HG03520 (cell line): Measurements from ENCODE around the gene NDUFA6.
"Not testable (repeated sequence)": the region's sequence is repeated elsewhere in the genome, so short reads cannot be mapped to it uniquely, and the experiment has no call there.

Experiments
- ATAC-seq: cut with Tn5 transposase; IDR thresholded peaks from one replicate; pipeline ENCODE4 v1.9.1; 2021; ENCODE audit warnings: mild to moderate bottlenecking, moderate library complexity; ENCODE audit not compliant: unreplicated experiment

The NDUFA6 gene

DNA sequence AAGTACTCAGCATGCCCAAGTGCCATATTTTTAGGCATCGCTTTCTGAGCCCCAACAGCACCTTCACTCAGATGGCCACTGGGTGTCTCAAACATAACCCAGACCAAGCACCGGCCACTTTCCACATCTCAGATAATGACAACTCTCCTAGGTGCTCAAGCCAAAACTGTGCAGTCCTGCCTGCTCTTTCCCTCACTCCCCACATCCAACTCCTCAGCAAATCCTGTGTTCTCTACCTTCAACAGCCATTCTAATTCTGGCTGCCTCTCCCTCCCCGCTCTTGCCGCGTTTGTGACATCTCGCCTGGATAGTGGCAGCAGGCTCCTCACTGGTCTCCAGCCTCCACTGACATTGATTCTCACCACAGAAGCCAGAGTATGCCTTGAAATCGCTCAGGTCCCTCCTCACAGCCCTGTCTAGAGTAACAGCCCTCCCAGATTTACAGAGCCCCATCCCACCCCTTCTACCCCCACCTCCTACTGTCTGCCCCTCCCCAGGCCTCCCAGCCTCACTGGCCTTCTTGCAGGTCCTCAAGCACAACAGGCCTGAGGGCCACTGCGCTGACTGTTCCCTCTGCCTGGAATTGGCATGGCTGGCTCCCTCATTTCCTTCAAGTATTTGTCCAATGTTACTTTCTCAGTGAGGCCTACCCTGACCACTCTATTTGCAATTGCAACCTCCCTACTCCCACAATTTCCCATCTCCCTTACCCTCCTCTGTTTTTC, 17.8 kb downstream of the NDUFA6 start:
- ATAC-seq: no peak

DNA sequence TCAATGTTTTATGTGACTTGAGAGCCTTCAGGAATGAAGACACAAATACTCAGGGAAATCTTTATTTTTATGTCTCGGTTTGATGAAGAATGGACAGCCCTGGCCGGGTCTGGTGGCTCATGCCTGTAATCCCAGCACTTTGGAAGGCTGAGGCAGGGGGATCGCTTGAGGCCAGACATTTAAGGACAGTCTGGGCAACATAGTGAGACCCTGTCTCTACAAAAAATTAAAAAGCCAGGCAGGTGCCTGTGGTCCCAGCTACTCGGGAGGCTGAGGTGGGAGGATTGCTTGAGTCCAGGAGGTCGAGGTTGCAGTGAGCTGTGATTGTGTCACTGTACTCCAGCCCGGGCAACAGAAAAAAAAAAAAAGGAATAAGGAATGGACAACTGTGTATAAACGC, 19.1 kb downstream of the NDUFA6 start:
- not testable (repeated sequence) for ATAC-seq

DNA sequence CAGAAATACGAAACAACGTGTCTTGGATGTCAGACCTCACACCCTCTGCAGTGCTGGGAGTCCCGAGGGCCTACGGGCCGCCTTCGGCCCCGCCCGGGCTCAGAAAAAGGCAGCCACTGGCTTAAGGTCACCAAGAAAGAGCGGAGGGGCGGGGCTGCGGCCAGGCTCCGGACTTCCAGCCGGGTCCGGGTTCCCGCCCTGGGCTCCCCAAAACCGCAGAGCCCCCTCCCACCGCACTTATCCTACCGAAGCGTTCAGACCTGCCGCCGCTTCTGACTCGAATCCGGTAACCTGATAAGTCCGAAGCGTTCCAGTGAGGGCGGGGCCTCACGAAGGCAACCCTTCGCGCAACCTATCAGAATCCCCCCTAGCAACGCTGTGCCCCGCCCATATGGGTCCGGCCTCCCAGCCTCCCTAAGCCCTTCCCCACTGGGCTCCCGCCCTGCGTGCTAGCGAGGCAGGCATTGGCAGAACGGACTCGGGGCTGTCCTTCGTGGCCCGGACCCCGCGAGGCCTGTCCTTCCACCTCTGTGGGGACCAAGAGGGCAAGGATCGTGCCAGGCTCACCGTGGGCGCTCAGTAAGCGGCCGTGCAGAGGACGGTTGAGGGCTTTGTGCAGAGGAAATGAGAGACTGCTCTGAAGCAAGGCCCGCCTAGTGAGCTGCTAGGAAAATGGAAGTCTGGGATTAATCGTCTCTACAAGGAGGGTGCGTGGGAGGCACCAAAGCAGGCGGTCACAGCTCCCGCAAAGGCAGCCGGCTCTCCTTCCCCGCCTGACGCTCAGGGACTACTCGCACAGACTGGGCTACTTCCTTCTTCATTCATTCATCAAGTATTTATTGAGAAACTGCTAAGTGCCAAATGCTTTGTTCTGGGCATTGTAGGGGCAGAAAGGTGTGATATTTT, 19.8 kb downstream of the NDUFA6 start, which contains the start of gene NAGA:
NAGA (minus strand) TSS at position 296 of the 906 bp plus-strand sequence. CDS start 515 bp downstream, outside the sequence.
- ATAC-seq: peak; percentile 78

DNA sequence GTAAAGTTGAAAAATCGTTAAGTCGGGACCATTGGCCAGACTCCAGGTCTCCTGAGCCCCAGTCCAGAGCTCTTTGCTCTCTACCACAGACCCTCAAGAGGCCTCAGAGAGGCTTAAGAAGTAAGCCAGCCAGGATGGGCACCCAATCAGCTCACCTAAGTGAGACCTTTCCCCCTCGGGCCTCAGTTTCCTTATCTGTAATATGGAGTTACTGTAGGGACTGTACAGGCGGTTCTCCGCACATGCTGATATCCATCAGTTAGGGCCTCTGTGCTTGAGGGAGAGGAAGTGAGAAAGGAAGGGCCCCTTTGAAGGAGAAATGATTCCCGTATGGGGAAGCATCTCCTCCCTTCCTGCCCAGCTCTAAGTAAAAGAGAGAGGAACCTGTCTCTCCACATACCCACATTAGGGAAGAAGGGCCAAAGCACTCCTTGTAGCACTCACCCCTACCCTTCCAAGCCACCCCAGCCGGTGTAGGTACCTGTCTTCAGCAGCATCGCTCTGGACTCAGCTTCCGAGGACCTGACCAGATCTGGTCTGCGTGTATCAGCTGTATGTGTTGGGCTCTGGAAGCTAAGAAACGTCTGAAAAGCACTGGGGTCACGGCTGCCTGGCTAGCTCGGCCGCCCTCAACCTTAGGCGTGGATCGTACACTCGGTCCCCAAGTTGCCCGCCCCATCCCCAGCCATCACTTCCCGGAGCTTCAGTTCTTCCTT, 20.6 kb downstream of the NDUFA6 start:
- peak; percentile 2 for ATAC-seq

DNA sequence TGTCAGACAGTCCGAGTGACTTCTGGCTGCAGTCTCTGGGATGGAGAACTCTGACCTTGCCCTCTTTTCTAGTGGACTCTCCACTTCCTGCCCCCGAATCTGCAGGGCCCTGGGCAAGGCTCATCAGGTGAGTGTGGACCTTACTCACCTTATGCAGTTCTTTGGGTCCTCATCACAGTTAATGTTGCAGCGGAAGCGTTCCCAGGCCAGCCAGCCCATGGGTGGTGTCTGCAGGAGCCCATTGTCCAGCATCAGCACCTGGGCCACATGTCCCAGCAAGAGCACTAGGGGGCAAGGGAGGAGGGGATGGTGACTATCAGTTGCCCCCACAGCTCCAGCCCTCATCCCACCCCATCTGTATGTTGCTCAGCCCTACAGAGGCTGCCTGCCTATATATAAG, 22.3 kb downstream of the NDUFA6 start:
- no peak for ATAC-seq

DNA sequence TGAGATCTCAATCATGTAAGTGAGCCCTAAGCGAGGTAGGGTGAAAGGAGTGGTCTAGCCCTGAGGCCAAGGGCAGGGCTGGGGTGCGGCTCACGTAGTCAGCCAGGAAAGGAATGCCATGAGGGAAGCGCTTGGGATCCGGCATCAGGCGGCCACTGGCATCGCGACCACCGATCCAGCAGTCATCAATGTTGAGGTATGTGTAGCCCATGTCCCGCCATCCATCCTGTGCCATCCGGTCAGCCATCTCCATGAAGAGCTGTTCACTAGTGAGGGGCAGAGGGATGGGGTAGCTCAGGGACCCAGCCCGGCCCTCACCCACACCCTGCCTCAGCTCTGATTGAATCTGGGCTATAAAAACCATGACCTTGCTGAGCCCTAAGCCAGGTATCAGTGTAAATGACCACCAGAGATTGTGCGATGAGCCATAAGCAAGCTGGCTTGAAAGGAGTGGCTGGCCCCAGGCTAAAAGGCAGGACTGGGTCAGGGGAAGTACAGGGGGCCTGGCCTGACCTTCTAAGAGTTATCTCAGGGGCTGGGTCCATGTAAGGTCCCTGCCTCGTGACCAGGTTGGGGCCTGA, 22.8 kb downstream of the NDUFA6 start:
- no peak for ATAC-seq

DNA sequence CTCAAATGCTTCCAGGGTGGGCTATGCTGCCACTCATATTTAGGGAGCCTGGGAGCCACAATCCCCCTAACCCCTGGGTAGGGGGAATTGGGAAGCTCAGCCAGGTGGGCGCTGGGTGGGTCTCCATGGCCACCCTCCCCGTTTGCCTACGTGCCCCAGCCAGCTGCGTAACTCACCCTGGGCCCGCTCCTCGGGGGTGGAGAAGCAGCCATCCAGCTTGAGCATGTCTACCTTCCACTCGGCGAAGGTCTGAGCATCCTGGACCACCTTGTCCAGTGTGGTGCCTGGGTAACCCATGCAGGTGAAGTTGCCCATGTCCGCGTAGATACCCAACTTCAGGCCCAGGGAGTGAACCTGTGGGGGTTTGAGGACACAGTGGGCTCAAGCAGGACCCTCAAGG, 23.6 kb downstream of the NDUFA6 start:
- no peak for ATAC-seq

DNA sequence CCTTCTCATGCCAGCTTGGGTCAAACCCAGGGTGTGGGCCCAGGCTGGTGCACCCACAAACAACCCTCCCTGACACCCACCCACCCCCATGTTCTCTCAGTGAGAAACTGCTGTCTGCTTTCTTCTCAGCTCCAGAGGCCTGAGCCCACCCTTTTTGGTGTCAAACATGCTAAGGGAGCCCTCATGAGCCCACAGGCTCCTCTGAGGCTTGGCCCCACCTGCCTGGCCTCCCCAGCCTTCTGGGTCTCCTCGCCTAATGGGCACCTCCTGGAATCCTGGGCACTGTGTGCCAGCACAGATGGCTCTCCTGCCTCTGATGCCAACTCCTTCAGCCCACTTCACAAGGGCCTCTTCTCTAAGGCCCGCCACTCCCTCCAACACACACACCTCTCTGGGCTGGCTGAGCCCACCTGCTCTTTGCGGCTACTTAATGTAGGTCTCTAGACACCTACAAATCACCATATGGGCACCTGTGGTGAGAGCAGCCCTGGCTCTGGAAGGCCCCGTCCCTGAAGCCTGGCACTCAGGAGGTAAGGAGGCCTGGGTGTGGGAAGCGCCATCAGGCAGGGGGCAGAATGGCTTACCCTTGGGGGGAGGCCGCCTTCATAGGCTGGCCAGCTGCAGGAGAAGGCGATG, 24.3 kb downstream of the NDUFA6 start:
- no peak for ATAC-seq

DNA sequence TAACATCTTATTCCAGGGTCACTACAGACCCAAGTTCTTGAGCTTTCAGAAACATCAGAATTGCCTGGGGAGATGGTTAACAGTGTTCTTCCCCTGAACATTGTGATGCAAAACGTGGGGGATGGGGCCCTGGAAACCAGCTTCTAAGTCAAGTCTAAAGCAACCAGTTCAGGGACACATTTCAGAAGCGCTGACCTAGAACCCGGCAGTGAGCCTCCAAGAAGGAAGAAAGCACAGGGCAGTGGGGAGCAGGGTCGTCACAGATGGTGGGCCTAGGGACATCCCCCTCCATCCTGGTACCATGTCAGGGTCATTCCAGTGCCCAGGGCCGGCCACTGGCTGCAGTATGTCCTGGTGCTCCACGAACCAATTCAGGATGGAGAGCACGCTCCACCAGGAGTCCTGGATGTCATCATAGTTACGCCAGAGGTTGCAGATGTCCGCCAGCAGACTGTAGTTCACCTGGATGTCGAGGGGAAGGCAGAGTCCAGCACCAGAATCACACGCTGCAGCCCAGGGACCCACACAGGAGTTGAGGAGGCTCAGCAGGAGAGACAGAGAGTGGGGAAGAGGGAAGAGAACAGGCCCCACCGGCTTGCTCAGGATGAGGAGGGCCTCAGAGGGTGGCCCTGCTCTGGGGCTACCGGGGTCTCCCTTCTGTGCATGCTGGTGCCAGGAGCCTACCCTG, 25.0 kb downstream of the NDUFA6 start:
- ATAC-seq: no peak

DNA sequence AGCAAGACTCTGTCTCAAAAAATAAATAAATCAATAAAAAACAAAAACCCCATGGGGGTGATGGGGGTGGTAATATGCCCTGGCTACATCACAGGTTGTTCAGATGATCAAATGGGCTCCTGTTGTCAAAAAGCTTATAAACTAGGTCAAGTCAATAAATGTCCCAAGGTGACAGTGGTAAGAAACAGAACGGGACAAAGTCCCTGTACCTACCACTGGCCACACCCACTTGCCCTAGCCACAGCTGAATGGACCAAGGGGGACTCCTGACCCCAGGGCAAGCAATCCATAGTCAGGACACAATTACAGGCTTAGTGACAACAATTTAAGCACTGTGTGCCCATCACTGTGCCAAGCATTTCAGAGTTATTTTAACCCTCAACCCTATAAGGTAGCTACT, 25.9 kb downstream of the NDUFA6 start:
- ATAC-seq: no peak

DNA sequence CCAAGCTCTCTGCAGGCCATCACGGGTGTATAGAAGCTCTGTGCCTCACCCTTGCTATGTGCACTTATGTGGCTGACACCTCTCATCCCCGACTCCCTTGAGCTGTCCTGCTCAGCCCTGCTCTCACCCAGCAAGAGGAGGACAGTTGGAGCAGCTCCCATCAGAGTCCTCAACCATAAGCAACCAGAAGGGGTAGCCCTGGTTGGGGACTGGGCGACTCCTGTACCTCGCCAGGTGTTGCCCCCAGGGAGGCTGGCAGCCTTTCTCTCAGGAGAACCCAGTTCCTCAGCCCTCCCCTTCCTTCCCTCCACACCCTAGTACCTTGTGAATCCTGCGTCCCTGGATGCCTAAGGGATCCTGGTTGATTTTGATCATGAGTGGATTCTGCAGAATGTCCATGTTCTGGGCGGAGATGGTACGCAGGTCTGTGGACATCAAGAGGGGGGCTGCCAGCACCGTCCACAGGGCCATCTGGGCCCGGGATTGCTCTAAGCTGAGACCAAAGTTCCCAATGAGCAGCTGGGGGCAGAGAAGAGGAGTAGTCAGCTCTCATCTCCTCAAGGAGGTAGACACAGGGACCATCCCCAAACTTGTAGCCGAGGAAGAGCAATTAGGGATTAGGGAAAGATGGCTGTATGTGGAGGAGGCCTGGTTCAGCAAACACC, 27.9 kb downstream of the NDUFA6 start:
- ATAC-seq: no peak

DNA sequence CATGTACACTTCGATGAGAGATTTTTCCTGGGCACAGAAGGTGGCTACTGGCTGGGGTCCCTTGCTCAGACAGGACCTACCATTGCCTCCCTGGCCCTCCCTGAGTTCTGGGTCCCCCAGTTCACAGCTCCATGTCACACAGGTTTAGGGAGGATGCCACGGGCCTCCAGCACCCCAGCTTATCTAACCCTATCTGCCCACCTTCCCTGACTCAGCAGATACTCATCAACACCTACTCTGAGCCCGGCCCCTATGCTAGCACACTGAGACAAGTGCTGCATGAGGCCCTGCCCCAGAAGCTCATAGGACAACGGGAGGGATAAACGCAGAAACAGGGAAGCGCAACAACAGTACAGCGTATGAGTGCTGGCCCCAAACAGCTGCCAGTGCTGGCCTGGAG, 29.5 kb downstream of the NDUFA6 start:
- ATAC-seq: no peak

DNA sequence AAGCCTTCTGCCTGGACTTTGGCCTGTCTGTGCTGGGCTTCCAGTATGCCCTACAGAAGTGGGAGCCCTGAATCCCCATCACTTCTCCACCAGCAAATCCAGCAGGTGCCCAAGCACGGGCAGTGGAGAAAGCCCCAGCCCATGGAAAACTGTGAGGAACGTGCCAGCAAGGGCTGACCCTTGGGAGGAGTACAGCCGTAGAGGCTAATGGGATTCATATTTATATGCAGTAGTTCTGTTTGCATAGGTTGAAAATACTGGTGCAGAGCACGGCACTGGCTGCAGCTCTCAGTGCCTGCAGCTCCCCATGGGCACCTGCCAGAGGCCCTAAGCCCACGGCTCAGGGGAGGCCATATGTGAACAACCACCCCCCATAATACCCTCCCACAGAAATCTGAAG, 30.1 kb downstream of the NDUFA6 start:
- ATAC-seq: no peak

DNA sequence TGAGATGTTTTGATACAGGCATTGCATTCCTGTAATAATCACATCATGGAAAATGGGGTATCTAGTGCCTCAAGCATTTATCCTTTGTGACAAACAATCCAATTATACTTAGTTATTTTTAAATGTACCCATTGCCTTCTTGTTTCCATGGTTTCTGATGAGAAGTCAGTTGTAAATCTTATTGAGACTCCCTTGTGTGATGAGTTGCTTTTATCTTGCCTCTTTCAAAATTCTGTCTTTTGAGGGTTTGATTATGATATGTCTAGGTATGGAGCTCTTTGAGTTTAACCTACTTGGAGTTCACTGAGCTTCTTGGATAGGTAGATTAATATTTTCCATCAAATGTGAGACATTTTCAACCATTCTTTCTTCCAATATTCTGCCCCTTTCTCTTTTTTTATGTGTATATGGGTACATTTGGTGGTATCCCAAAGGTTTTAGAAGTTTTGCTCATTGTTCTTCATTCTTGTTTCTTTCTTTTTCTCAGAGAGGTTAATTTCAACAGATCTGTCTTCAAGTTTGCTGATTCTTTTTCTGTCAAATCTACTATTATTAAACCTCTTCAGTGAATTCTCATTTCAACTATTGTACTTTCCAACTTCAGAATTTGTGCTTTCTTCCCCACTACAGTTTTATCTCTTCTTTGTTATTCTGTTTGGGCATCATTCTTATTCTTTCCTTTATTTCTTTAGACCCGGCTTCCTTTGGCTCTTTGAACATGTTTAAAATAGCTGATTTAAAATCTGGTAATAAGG, 33.6 kb downstream of the NDUFA6 start:
- no peak for ATAC-seq

DNA sequence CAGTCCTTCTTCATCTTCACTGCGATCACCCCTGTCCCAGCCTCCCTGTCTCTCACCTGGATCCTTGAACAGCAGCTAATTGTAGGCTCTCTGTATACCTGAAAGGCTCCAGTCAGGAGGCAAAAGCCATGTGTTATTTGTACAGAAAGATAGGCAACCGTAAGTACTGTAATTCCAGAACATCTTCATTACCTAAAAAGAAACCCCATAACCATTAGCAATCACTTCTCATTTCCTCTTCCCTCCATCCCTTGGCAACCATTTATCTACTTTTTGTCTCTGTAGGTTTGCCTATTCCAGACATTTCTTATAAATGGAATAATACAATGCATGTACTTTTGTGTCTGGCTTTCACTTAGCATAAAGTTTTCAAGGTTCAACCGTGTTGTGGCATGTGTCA, 37.8 kb downstream of the NDUFA6 start:
- no peak for ATAC-seq

DNA sequence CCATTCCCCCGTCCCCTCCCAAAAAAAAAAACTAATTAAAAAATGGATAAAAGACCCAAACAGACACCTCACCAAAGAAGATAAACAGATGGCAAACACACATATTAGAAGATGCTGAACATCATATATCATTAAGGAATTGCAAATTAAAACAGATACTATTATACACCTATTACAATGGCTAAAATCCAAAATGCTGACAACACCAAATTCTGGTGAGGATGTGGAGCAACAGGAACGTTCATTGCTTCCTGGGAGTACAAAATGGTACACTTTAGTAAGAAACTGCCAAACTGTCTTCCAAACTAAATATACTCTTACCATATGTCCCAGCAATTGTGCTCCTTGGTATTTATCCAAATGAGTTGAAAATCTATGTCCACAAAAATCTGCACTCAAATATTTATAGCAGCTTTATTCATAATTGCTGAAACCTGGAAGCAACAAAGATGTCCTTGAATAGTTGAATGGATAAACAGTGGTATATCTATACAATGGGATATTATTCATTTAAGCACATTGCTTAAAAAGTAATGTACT, 39.9 kb downstream of the NDUFA6 start:
- no peak for ATAC-seq

DNA sequence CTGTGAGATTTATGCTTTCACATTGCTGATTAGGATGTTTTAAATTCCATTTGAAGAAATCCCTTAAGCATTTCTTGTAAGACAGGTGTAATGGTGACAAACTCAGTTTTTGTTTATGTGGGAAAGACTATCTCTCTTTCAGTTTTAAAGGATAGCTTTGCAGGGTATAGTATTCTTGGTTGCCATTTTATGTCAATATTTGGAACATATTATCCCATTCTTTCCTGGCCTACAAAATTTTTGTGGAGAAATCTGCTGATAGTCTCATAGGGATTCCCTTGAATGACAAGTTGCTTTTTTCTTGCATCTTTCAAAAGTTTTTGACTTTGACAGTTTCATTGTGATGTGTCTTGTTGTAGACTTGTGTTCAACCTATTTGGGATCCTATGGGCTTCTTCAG, 48.8 kb downstream of the NDUFA6 start:
- ATAC-seq: no peak

DNA sequence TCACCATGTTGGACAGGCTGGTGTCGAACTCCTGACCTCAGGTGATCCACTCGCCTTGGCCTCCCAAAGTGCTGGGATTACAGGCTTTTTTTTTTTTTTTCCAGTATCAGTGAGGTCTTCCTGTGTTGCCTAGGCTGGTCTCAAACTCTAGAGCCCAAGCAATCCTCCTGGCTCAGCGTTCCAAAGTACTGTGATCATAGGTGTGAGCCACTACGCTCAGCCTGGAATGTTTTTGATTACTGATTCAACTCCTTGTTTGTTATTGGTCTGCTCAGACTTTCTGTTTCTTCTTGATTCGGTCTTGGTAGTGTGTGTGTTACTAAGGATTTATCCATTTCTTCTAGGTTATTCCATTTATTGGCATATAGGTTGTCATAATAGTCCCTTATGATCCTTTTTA, 51.3 kb downstream of the NDUFA6 start:
- ATAC-seq: no peak
